HCT116 (cell line): Measurements from ENCODE around the gene SIN3A.

Experiments used
- EZH2 ChIP-seq: fragments of 200-600 bp; sonication (generic); IDR thresholded peaks from 2 replicates; pipeline ENCODE4 v1.6.1; 2017; ENCODE audit warnings: antibody characterized with exemption, mixed run types
- FOSL1 ChIP-seq: IDR thresholded peaks from 2 replicates; pipeline ENCODE4 v1.6.1; 2012; ENCODE audit warnings: low read depth
- POLR2AphosphoS5 ChIP-seq: IDR thresholded peaks from 2 replicates; pipeline ENCODE4 v1.6.1; 2011; ENCODE audit warnings: mild to moderate bottlenecking, low read depth, low read length, moderate library complexity
- RAD21 ChIP-seq: IDR thresholded peaks from 2 replicates; pipeline ENCODE4 v1.6.1; 2012; ENCODE audit warnings: low read depth, mild to moderate bottlenecking
- SIN3A ChIP-seq: IDR thresholded peaks from 2 replicates; pipeline ENCODE4 v1.6.1; 2012; ENCODE audit warnings: low read depth
- TF ChIP-seq, protein P1 (sequence below), 3 experiments: fragments of 200-600 bp in 1 of 3; sonication (generic) in 1 of 3; IDR thresholded peaks in 2 of 3; conservative IDR thresholded peaks in 1 of 3; 2 replicates each; pipeline ENCODE4 v1.5.1; 2012 to 2017; ENCODE audit warnings: low read depth in 2 of 3, low read length in 2 of 3, antibody characterized with exemption in 1 of 3, borderline replicate concordance in 1 of 3, control low read depth in 1 of 3, mild to moderate bottlenecking in 1 of 3, mixed read lengths in 1 of 3, mixed run types in 1 of 3, moderate library complexity in 1 of 3; ENCODE audit not compliant: insufficient read depth in 1 of 3
- TF ChIP-seq, protein P2 (sequence below): IDR thresholded peaks from 2 replicates; pipeline ENCODE4 v1.6.1; 2012; ENCODE audit warnings: low read depth

DNA sequence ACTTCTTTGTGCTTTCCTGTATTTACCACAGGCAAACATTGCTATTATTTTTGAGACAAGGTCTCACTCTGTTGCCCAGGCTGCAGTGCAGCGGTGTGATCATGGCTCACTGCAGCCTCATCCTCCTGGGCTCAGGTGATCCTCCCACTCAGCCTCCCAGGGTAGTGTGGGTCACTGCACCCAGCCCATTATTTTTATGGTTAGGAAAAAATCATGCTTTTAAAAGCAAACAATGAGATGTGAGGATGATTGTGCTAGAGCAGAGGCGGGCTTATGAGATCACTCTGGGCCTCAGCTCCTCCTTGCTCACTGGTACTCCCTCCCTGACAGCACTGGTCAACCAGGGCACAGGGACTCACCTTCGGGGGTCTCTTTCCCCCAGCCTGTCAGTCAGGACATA lies 85.3 kb downstream of the SIN3A start:
- no peak for TF ChIP-seq EZH2
- TF ChIP-seq, protein P1, sequence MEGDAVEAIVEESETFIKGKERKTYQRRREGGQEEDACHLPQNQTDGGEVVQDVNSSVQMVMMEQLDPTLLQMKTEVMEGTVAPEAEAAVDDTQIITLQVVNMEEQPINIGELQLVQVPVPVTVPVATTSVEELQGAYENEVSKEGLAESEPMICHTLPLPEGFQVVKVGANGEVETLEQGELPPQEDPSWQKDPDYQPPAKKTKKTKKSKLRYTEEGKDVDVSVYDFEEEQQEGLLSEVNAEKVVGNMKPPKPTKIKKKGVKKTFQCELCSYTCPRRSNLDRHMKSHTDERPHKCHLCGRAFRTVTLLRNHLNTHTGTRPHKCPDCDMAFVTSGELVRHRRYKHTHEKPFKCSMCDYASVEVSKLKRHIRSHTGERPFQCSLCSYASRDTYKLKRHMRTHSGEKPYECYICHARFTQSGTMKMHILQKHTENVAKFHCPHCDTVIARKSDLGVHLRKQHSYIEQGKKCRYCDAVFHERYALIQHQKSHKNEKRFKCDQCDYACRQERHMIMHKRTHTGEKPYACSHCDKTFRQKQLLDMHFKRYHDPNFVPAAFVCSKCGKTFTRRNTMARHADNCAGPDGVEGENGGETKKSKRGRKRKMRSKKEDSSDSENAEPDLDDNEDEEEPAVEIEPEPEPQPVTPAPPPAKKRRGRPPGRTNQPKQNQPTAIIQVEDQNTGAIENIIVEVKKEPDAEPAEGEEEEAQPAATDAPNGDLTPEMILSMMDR (IDR thresholded peaks at IDR 0.05 in 2 of 3, conservative IDR thresholded peaks at IDR 0.05 in 1 of 3; ENCODE audit: borderline replicate concordance in 1 of 3, insufficient read depth in 1 of 3, low read depth in 2 of 3, low read length in 2 of 3) = no peak
- no peak for TF ChIP-seq POLR2AphosphoS5
- TF ChIP-seq, protein P2, sequence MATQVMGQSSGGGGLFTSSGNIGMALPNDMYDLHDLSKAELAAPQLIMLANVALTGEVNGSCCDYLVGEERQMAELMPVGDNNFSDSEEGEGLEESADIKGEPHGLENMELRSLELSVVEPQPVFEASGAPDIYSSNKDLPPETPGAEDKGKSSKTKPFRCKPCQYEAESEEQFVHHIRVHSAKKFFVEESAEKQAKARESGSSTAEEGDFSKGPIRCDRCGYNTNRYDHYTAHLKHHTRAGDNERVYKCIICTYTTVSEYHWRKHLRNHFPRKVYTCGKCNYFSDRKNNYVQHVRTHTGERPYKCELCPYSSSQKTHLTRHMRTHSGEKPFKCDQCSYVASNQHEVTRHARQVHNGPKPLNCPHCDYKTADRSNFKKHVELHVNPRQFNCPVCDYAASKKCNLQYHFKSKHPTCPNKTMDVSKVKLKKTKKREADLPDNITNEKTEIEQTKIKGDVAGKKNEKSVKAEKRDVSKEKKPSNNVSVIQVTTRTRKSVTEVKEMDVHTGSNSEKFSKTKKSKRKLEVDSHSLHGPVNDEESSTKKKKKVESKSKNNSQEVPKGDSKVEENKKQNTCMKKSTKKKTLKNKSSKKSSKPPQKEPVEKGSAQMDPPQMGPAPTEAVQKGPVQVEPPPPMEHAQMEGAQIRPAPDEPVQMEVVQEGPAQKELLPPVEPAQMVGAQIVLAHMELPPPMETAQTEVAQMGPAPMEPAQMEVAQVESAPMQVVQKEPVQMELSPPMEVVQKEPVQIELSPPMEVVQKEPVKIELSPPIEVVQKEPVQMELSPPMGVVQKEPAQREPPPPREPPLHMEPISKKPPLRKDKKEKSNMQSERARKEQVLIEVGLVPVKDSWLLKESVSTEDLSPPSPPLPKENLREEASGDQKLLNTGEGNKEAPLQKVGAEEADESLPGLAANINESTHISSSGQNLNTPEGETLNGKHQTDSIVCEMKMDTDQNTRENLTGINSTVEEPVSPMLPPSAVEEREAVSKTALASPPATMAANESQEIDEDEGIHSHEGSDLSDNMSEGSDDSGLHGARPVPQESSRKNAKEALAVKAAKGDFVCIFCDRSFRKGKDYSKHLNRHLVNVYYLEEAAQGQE = no peak
- no peak for TF ChIP-seq RAD21
- no peak for TF ChIP-seq SIN3A
- TF ChIP-seq FOSL1 = no peak
